Stomach (tissue), 4 donors: ENCODE data around the gene TMEM59L.

Experiments used
- CTCF ChIP-seq, 7 experiments: fragments of 450-650 bp in 4 of 7; fragments of 200-600 bp in 3 of 7; sonication (generic) in 3 of 7; IDR thresholded peaks; one replicate each; pipeline ENCODE4 v1.5.1; 2016 to 2019; ENCODE audit warnings: antibody characterized with exemption in 7 of 7, control low read depth in 2 of 7, mild to moderate bottlenecking in 1 of 7
- EP300 ChIP-seq: sonication (generic); formaldehyde crosslinking; IDR thresholded peaks from one replicate; pipeline ENCODE4 v1.6.1; 2017; ENCODE audit warnings: antibody characterized with exemption
- POLR2A ChIP-seq, 4 donors: fragments of 450-650 bp; IDR thresholded peaks; one replicate each; pipeline ENCODE4 v1.6.1; 2016; ENCODE audit warnings: antibody characterized with exemption in 4 of 4, control low read depth in 2 of 4, mild to moderate bottlenecking in 1 of 4, moderate library complexity in 1 of 4
- POLR2AphosphoS5 ChIP-seq, 3 donors: sonication (generic); formaldehyde crosslinking; IDR thresholded peaks; one replicate each; pipeline ENCODE4 v1.6.1; 2016; ENCODE audit warnings: antibody characterized with exemption in 3 of 3

- no peak for TF ChIP-seq CTCF (IDR thresholded peaks at IDR 0.05)
- no peak for TF ChIP-seq EP300
- TF ChIP-seq POLR2A (IDR thresholded peaks at IDR 0.05), result no peak
- no peak for TF ChIP-seq POLR2AphosphoS5 (IDR thresholded peaks at IDR 0.05)
Measured at GRCh38 chr19:18626906-18627305, 14.2 kb downstream of the TMEM59L start.
